ENCODE data around the gene UGT8. TPM values are rescaled to one million over a fixed set of nuclear protein-coding genes. Genes with fewer than 3 reads are reported as not detected.
"Not testable (repeated sequence)": the region's sequence is repeated elsewhere in the genome, so short reads cannot be mapped to it uniquely, and the experiment has no call there.

UGT8 gene, protein sequence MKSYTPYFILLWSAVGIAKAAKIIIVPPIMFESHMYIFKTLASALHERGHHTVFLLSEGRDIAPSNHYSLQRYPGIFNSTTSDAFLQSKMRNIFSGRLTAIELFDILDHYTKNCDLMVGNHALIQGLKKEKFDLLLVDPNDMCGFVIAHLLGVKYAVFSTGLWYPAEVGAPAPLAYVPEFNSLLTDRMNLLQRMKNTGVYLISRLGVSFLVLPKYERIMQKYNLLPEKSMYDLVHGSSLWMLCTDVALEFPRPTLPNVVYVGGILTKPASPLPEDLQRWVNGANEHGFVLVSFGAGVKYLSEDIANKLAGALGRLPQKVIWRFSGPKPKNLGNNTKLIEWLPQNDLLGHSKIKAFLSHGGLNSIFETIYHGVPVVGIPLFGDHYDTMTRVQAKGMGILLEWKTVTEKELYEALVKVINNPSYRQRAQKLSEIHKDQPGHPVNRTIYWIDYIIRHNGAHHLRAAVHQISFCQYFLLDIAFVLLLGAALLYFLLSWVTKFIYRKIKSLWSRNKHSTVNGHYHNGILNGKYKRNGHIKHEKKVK
- total RNA-seq (2014; rRNA removed; shearing (Covaris generic)) = 36.0 and 36.2 TPM in 2 replicates

DNA sequence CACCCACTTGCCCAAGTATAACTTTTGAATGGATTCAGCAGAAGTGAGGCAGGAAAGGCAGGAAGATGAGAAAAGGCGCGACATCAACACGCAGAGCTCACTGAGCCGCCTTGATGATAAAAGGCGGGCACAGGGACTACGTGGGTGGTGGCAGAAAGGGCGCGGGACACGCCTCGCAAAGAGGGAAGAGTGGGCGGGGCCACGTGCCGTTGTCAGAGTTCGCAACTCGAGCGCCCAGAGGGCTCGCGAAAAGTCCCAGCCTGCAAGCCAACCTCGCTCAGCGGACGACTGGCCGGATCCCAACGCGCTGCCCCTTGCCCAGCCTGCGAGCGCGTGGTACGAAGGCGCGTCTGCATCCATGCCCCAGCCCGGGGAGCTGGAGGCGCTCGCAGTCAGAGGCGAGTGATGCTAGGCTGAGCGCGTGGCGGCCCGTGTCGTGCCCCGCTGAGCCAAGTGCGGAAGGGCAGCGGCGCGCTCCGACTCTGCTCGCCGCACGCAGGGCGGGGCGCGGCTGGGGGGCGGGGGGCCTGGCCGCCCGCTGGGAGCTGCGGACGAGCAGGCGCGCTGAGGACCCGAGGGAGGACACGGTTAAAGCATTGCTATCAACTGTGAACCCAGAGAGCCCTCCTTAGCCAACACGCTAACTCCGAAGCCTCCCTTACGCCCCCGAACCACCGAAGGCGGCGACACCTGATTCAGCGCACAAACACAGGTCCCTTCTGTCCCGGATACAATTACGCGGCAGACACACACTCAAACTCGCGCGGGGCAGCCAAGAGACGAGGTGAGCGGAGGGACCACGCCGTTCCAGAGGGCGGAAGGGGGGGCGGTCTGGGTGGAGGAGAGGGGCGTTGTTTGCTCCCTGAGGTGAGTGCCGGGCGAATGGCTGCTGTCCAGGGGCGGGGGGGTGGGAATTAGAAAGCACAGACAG is at the start of gene UGT8:
Gene UGT8 (plus strand): TSS at position 617 of the 931 bp plus-strand sequence. CDS start 24,074 bp downstream, outside the sequence.
- DNase-seq (ENCODE audit: low spot score) = peak; percentile 87

DNA sequence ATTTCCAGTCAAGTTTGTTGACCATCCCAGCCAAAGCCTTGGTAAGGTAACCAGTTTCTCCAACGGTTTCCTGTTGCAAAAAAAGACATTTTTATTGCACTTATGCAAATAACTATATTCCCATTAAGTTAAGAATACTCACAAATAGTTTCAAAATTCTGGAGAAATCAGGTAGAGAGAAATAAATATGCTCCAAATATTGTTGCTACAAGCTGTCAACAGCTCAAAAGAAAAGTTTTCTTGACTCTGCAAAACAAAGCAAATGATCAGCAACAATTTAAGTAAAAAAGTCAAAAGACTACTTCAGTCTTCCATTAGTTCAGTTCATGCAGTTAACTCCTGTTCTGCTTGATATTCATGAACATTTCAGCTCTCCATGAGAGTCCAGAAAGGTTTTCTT is 49.0 kb upstream of the UGT8 start:
- no peak for DNase-seq (ENCODE audit: low spot score)

DNA sequence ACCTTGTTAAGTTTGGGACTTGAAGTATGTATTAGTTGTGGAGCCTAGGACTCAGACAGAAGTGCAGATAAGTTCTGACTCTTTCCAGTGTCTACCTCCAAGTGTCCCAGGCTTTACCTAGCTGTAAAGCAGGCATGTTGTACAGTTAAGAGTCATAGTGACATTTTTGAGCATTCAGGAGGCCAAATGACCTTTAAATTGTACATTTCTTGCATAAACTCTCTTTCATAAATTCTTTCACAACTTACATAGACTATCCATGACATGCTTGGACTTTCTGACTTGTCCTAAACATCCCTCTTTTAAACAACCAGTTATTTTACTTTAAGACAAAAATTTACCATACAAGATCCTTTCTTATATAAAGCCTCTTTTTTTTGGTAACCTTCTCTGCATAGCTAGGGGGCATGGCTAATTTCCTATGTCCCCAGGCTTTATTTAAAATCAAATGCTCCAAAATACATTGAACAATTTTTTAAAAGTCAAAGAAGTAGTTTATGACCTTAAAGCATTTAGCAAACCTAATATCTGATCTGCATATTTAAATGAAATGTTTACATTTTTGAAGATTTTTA is 40.1 kb upstream of the UGT8 start:
- DNase-seq (ENCODE audit: low spot score) = no peak

DNA sequence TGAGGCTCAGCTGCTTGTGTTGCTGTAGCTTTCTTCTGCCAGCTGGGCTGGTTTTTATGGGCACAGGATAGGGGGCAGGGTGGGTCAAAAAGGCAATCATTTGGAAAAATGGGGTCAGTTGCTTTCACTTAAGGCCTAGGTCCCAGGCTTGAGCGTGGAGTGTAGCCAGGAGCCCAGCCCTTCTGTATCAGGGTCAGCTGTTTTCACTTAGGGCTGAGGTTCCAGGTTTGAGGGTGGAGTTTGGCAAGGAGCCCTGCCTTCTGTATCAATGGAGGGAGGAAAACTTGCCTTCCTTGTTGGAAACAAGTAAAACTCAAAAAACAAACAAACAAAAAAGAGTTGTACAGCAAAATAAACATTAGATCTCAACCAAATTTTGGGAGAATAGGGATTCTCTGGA is 37.0 kb upstream of the UGT8 start:
- DNase-seq (ENCODE audit: low spot score) = peak; percentile 49

DNA sequence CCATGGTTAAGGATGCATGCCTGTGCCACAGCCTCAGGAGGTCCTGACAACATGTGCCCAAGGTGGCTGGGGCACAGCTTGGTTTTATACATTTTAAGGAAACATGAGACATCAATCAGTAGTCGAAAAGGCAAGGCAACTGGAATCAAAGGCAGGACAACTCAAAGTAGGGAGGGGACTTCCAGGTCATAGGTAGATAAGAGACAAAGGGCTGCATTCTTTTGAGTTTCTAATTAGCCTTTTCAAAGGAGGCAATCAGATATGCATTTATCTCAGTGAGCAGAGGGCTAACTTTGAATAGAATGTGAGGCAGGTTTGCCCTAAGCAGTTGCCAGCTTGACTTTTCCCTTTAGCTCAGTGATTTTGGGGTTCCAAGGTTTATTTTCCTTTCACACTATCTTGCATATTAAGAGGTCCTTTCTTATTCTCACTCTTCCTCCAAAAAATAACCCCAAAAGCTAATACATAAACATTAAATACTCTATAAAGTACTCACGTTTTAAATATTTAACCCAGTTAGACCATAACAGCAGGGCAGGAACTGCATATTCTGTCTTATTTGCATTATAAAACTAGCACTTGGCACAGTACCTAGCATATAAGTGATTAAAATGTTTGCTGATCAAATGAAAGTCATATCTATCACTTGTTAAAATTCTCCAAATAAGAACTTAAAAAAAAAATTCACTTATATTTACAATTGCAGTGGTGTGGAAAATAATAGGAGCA is 36.3 kb upstream of the UGT8 start:
- DNase-seq (ENCODE audit: low spot score) = peak; percentile 31

DNA sequence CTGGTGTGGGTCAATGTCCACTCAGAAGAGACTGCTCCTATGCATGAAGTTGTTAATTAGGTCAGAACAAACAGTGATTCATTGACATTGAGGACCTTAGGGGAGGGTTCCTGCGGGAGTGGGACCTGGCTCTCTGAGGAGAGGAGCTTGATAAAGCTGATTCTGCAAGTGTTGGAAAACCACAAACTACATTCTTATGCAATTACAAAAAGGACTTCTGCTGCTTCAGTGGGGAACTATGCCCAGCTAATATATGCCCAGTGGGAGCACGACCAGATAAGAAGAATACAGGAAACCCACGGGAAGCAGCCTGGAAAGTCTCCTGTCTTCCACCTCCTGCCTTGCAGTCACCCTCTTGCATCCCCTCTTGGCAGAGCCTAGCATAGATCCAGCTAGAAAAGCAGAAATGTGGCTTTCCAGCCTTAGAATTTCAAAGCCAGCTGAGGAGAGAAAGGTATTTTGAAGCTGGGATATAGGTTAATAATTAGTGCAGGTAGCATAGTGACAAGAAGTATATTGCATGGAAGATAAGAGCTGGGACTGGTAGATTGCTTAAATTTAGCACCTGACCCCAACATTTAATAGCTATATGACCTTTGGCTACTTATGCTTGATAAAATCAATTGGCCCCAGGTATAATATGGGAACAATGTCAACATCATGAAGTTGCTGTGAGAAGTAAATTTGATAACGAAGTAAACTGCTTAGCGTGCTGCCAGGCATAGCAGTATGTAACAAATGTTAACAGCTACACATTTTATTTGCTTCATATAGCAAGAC is 34.9 kb upstream of the UGT8 start:
- DNase-seq (ENCODE audit: low spot score) = peak; percentile 80

DNA sequence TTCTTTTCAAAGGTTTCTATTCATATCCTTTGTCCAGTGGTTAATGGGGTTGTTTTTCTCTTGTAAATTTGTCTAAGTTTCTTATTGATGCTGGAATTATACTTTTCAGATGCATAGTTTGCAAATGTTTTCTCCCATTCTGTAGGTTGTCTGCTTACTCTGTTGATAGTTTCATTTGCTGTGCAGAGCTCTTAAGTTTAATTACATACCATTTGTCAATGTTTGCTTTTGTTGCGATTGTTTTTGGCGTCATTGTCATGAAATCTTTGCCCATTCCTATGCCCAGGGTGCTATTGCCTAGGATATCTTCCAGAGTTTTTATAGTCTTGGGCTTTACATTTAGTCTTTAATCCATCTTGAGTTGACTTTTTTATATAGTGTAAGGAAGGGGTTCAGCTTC is 21.2 kb upstream of the UGT8 start:
- no peak for DNase-seq (ENCODE audit: low spot score)

DNA sequence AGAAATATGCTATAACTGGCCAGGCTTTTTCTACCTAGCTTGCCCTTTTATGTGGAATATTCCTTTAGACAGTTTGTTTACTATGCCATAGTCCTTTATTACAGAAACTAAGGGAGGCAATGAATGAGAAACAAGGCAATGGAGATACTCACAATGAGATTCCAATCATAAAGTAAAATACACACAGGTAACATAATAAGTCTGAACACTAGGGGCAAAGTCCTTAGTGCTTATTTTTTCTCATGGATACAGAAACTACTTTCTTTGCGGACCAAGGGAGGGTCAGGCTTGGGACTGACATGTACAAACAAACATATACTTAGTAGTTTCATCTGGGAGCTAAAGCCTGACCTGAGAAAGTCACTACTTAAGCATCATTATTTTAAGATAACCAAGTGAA is 16.0 kb upstream of the UGT8 start:
- peak; percentile 39 for DNase-seq (ENCODE audit: low spot score)

DNA sequence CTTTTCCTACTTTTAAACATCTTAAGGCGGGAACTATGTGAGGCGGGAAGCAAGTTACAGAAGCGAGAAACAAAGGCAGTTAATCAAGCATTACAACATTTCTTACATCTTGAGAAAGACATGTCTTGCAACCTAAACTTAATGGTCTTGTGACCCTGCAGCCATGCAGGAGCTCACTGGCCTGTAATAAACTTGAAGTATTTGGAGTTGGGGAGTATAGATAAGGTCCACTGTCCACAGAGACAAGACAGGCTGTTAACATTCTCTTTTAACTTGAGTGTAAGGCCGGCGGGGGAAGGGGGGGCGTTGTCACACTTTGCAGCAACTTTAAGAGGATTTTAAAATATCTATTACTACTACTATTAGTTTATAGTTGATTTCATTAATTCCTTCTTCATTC is 10.3 kb upstream of the UGT8 start:
- DNase-seq (ENCODE audit: low spot score) = no peak

DNA sequence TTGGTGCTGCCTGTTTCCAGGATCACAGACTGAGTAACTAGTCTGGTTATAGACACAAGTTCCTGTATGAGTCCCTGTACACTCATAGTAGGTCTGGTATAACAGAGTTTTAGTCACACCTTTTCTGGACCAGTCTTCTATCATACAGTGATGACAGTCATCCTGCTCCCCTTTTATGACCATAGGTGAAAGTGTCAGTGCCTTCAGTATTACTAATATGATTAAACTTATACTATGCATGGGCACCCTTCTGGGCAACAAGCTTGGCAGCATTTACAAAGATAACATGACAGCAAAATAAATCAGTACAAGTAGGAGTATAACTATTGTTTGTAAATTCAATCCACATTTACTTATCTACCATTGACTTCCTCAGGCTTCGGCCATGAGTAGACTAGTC is 8.2 kb upstream of the UGT8 start:
- DNase-seq (ENCODE audit: low spot score) = not testable (repeated sequence)

DNA sequence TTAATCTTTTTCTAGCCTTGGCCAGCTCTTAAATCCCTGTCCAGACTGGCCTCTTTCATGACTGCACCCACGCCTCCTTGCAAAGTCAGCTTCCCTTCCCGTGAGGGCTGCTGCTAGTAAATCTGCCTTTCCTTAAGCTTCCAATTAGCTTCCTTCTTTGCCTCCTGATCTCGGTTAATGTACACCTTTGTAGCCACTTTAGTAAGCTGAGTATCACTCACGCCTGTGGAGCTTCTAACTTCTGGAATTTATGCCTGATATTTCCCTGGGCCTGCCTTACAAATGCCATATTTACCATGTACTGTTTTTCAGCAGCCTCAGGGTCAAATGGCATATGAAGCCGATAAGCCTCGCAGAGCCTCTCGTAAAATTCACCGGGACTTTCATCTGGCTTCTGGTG is 5.1 kb upstream of the UGT8 start:
- DNase-seq (ENCODE audit: low spot score) = no peak

DNA sequence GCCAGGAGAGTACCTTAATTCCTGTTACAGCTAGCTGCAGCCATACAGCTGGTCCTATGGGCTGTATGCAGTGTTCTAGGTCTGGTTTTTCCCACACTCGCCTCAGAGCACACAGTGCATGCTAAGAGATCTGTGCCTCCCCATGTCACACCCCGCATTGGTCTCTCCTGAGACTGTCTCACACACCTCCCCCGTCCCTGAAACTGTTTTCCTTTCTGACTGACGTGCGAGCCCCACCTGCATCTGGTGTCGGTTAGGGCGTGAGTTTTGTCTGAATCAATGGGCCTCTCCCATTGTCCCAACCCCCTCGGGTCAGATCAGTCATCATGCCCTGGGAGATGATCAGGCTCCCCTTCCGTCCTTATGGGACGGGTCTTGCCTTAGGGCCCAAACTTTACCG is 3.4 kb upstream of the UGT8 start:
- no peak for DNase-seq (ENCODE audit: low spot score)

DNA sequence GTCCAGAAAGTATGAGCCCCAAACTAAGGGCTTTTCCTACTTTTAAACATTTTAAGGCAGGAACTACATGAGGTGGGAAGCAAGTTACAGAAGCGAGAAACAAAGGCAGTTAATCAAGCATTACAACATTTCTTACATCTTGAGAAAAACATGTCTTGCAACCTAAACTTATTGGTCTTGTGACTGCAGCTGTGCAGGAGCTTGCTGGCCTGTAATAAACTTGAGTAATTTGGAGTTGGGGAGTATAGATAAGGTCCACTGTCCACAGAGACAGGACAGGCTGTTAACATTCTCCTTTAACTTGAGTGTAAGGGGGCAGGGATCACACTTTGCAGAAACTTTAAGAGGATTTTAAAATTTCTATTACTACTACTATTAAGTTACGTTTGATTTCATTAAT is 2.7 kb upstream of the UGT8 start:
- DNase-seq (ENCODE audit: low spot score) = no peak

DNA sequence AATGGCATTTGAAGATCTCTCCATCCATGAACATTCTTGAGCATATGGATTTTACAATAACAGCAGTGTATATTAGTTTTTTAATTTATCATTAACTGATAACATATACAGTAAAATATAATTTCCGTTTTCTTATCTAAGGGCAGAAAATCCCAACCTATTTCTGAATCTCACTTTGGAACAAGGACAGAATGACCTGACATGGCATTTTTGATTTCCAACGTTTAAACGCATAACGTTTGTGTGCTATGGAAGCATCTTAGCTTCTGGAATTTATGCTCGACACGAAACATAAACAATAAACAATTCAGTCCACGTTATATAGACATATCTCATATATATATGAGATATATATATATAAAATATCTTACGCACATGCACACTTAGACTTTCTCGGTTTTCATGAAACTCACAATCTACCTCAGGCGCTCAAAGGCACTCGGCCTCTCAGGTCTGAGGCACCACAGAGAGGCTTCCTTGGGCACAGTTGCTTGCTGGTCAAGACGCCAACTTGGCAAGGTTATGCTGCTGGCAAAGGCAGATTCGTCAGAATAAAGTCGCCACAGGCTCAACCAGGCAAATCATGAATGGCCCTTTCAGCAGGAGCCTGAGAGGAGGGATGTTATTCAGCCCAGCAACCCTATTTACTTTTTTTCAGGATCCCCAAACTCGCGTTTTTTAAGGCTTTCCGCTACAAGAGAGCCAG is 1.0 kb upstream of the UGT8 start:
- DNase-seq (ENCODE audit: low spot score) = peak; percentile 60

DNA sequence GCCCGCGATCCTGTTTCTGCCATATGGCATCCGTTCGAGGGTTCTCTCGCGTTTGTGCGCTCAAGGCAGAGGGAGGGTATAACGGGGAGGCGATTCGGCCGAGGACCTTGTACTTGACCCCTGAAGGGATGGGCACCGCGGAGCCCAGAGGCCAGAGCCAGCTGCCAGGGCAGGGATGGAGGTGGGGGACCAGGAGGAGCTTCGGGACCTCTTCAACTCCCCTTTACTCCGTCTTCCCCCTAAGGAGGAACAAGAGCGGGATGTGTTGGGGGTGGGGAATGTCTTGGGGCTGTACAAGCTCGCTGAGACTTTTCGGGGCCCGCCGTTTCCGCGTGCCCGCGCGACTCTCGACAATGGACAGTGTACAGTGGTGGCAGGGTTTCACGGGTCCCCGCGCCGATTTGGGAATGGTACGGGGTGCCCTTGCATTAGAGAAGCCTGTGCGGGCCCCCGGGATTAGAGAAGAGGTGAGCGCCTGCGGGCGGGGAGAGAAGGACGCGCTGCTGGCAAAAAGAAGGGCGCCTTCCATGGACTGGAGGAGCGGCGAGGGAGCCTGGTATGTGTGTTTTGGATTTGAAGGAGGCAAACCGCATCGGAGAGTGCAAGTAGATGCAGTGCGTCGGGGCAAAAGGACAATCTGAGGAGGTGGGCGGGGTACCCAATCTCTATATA is 760 bp downstream of the UGT8 start:
- peak; percentile 77 for DNase-seq (ENCODE audit: low spot score)

DNA sequence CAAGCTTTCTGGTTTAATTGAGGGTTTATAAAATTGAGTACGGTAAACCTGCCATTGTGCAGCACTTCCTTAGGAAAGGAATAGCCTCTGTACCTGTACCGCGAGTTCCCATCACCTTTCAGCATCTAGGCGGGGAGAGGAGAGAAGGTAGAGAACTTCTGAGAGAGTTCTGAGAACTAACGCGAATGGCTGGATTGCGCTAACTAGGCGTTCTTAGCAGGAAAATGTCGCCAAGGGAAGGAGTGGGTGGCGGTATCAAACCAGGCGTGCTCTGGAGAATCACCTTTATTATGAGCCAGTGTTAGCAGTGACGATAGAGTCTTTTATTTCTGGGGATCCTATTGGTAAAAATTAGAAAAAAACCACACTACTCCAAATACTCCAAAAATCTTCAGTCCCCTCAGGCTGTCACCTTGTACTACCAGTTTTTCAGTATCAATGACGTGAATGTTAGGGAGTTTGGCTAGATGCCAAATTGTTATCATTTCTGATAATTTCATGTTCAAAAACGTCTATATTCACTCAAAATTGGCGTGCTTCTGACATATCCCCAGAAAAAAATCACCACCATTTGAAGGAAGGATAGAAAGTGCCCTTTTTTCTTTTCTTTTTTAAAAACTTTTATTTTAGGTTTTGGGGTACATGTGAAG is 1.4 kb downstream of the UGT8 start:
- DNase-seq (ENCODE audit: low spot score) = peak; percentile 79

DNA sequence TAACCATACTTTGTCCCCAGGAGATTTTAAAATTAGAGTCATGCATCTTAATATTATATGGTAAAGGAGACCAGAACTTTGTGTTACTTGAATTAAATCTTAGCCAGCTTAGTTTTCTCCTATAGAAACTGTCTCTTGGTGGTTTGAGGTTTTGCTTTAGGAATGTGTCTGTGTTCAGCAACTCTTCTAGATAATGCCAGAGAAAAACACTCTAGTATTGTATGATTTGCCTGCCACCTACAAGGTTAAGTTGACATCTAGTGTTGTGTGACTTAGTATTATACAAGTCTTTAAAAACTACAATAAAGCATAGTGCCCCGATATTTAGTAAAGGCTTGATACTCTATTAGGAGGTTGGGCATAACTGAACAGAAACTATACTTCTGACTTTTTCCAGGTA is 2.1 kb downstream of the UGT8 start:
- DNase-seq (ENCODE audit: low spot score) = peak; percentile 47

DNA sequence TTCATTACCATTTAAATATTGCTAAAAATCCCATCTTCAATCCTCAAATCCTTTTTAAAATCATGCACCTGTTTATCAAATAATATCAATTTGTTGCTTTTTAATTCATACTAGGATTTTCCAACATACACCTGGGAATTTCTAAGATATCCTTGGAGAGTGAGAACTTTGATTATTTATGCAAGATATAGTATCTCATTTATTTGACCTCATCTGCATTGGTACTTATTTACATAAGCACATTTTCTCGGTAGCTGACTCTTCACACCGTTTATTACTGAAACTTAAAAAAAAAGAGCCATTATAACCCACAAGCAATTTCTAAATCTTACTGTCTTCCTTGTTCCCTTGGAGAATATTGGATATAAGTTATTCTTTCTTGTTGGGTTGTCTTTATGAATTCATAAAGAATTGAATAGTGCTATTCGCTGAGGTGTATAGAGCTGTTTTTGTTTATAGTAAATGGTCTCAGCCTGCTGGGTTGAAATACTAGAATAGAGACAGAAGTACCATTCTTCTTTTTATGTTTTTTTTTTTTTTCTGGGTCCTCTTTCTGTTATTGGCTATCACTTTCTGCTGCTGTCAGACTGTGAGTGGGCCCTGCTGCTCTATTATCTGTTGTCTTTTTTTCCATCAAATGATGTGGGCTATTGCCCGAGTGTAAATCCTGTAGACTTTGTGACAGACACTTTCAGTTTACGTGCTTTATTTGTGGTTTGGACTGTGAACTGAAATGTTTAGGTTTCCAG is 2.9 kb downstream of the UGT8 start:
- DNase-seq (ENCODE audit: low spot score) = peak; percentile 21
